Loucy (cell line): Measurements from ENCODE around the gene CD276.

Experiments used
- CTCF ChIP-seq: fragments of 200-600 bp; sonication (generic); conservative IDR thresholded peaks from 2 replicates; pipeline ENCODE4 v1.5.1; 2014; ENCODE audit warnings: mild to moderate bottlenecking, antibody characterized with exemption, low read length
- EZH2phosphoT487 ChIP-seq: fragments of 200-600 bp; IDR thresholded peaks from 2 replicates; pipeline ENCODE4 v1.6.1; 2018; ENCODE audit warnings: antibody characterized with exemption, mild to moderate bottlenecking, moderate library complexity, borderline replicate concordance

GRCh38 chr15:73660455-73660854 is 23.7 kb upstream of the CD276 start:
- TF ChIP-seq CTCF (no peak), EZH2phosphoT487 (no peak)
